GM18498 (cell line): ENCODE results near the gene ADH1B.
"Not testable (repeated sequence)": the region's sequence is repeated elsewhere in the genome, so short reads cannot be mapped to it uniquely, and the experiment has no call there.

Experiments
- ATAC-seq: cut with Tn5 transposase; IDR thresholded peaks from one replicate; pipeline ENCODE4 v1.9.1; 2021; ENCODE audit warnings: mild to moderate bottlenecking, moderate library complexity; ENCODE audit not compliant: unreplicated experiment

Gene ADH1B

DNA sequence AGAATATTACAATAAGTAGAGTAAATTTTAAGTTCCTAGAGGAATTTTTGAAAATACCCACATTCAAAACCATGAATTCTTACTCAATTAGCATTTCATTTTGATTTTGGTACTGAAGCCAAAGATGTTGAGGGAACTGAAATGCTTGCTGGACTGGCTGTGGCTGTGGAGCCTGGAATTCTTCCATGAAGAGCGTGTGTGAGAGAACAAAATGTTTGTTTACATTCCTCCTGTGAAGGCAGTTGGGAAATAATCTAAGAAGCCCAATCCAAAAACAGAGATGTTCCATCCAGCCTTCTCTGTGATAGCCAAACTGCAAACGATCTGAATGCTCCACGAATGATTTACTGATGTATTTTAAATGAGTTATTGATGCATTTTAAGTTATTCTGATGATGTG, 3.8 kb upstream of the ADH1B start:
- no peak for ATAC-seq

DNA sequence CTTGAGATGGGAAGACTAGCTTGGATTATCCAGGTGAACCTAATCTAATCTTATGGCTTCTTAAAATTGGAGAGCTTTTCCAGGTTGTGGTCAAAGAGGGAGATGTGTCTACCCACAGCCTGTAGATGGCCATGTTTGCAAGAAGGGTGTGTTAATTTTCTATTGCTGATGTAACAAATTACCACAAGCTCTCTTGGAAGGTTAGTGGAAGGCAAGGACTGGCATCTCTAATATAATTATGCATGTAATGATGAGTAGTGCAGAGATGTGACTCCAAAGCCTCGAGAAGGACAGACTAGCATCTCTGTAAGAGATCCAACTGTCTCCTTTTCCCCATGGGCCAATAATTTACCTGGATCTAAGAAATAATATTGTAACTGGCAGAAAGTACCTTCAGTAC, 3.2 kb upstream of the ADH1B start:
- no peak for ATAC-seq

DNA sequence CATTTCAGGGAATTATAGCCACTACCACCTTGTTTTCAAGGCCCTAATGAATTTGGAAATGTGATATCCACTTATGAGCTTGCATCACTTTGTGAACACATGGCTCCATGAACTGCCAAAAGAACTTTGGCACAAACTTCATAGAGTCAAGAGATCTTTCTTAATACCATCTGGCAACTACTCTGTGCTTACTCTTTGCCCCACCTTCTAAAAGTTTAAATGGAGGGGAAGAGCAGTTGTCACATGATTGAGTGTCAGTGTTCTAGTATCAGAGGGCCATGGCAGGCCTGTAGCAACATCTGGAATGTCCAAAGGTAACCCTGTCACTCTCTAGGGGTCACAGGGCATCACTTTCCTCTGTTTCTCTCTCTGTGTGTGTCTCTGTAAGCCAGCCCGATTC, 2.6 kb upstream of the ADH1B start:
- ATAC-seq: no peak

DNA sequence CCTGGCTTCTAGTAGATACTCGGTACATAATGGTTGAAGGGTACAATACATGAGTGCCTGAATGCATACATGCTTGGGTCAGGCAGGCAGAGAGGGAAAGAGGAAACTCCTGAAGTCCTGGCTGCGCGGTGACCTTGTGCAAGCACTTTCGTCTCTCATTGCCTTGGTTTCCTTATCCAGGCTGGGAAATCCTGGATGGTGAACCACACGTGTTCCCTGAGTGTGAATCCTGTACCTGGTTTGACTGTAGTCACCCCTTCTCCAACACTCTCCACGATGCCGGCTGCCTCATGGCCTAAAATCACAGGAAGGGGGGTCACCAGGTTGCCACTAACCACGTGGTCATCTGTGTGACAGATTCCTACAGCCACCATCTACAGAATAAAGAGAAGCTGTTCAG, 3.4 kb downstream of the ADH1B start:
- ATAC-seq: not testable (repeated sequence)

DNA sequence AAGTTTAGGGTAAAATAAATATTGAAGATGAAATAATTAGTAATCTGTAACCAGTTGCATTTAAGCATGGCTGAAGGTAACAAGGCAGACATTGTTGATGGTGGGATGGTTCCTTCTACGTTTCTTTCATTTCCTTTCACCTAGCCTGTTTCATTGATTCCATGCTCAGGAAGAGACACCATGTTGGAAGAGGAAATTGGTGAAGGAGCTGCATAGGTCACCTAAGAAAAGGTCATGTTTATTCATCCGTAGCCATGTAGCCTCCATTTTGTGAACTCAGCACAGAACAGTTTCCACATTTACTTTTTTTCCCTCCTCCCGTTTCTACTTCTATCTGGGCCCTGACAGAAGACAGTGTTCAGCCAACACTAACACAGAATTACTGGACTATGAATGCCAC, 3.8 kb downstream of the ADH1B start:
- ATAC-seq: no peak

DNA sequence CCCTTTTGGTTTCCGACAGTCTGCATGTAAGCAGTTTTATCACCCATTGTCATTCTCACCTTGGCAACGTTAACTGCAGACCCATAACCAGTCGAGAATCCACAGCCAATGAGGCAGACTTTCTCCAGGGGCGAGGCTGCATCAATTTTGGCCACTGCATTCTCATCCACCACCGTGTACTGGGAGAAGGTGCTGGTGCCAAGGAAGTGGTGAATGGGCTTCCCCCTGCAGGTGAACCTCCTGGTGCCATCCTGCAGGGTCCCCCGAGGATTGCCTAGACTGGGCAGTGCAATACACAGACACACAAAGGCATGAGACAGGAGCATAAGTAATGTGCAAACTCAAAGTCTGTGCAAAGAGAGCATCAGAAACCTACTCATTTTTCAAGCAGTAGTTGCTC, 5.4 kb downstream of the ADH1B start:
- no peak for ATAC-seq

DNA sequence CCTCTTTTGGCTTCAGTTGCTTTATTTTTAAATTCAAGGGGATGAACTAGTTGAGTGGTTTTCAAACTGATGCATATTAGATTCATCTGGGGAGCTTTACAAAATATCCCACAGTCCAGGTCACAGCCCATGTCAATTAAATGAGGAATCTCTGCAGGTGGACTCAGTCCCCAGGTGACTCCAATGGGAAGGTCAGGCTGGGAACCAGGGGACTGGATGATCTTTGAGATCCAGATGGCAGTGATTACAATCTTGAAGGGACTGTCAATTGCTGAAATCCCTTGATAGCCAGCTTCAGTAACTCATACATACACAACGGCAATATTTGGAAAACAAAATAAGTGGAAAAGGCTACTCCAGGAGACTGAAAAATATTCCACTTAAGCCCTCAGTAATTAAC, 7.0 kb downstream of the ADH1B start:
- no peak for ATAC-seq

DNA sequence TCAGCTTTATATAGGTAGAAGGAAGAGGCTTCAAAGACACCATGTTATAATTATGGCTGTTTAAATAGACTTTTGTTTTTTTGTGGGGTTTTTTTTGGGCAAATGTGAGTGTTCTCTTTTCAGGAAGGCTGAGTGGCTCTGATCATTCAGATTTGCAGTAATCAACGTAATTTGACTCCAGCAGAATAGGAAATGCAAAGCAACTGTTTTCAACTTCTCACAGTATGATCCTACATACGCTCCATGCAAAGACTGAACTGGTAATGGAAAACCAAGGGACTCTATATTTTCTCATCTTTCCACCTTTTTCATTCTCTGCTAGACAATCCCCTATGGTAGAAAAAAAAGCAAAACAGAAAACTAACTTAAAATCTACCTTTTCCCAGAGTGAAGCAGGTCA, 10.8 kb downstream of the ADH1B start:
- ATAC-seq: no peak

DNA sequence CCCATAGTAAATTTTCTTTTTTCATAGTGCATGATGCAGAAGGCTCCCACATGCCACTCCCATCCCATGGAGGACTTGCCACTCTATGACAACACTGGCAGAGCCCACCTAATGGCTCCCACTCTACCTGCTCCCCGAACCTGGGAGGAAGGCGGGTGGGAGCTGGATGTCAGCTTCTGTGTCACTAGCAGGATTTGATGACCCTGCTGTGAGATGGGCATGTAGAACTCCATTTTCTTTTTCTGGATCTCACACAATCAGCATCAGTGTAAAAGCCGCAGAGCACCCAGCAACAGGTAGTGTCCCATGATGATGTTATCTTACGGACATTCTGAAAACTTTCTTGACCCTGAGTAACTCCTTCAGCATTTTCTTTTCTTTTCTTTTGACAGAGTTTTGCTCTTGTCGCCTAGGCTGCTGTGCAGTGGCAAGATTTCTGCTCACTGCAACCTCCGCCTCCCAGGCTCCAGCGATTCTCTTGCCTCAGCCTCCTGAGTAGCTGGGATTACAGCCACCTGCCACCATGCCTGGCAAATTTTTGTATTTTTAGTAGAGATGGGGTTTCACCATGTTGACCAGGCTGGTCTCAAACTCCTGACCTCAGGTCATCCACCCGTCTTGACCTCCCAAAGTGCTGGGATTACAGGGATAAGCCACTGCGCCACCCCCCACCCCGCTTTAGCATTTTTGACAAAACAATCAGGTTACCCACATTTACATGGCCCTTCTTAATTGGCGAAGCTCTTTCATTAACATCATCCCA, 15.4 kb downstream of the ADH1B start:
- no peak for ATAC-seq

DNA sequence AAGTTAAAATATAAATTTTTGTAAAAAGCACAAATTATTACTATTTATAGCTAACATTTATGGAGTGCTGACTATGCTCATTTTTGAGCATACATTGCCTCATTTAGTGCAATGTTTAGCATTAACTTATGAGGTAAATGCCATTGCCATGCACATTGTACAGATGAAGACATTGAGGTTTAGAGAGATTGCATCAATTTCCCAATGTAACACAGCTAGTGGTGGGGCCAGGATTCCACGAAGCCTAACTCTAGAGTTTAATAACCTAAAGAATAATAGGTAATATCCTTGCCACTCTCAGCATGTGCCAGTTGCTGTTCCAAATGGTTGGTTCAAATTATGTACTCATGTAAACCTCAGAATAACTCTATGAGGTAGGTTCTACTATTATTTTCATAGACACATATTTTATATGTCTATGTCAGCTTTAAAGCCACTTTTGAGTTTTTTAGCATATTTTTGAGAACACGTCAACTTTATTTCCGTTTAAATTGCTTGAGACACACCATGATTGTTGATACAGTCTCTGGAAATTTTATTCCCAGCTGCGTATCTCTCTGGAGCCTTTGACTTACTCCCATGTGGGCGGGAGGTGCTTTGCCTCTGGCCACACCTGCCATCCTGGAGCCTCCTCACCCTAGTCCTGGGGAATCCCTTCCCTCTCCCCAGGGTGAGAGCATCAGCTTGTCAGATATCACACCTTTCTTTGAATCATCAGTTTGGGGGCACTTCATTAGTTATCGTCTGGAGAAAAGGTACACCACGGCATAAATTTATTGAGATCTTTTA, 19.6 kb downstream of the ADH1B start:
- ATAC-seq: no peak

DNA sequence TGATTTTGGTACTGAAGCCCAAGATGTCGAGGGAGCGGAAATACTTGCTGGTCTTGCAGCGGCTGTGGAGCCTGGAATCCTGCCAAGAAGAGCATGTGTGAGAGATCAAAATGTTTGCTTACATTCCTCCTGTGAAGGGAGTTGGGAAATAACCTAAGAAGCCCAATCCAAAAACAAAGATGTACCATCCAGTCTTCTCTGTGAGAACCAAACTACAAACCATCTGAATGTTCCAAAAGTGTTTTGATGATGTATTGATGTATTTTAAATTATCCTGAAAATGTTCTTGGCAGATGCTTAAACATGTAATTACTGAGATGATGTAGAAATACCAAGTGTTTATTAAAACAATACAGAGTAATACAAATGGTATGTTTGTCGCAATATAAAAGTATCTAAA, 20.3 kb downstream of the ADH1B start:
- no peak for ATAC-seq

DNA sequence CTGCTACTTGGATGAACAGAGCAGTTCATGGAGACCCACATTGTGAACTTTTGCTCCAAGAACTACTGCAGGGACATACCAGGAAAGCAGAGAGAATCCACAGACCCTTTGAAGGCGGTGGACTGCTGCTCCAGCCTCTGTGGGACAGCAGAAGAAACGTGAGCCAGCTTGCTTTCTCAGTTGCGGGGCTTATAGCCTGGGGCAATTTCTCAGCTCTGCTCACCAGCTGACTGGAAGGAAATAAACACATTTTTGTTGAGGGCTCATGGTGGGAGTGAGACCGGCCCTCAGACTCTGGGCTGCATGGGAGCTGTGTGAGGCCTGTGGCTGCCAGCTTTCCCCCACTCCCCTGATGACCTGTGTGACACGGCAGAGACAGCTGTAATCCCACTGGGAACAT, 27.8 kb downstream of the ADH1B start:
- ATAC-seq: no peak

DNA sequence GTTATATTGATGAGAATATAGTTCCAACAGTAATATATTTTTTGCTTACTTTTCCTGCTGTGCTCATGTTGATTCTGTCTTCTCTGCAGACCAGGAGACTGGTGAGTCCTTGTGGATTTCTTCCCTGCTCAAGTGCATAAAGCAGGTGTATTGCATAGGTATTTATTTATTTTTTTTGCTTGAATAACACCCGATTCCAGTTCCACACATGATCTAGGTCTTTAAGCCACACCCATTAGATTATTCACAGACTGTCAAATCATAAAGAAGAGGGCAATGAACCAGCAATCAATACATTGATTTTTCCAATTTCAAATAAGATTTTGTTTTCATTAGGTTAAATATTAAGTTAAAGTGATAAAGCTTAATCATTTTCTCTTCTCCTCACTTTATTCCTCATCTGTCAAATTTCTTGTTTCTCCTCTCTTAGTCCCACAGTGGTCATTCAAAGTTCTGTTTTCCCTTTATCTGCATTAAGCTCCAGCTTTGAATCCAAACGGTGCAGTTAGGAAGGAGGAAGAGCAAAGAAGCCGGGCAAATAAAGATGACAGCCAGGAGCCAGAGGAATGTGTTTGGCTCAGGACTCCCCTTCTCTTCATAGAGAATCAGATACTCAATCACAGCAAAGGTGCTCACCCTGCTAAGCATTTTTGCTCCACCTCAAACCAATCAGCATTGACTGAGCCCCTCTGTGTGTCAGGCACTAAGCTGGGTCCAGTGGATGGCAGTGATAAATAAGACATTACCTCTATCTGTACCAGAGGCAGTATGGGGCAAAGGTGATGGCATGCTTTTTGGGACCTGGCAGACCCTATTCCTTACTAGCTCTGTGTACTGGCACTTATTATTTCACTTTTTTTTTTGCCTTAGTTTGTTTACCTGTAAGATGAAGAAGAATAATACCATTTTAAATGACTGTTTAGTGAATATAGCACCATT, 30.1 kb downstream of the ADH1B start, which contains the start of gene ADH1A:
Gene ADH1A, minus strand, starts transcription at position 138 of the 939 bp plus-strand sequence. Its CDS starts 71 bp downstream, at position 67.
- ATAC-seq: no peak

DNA sequence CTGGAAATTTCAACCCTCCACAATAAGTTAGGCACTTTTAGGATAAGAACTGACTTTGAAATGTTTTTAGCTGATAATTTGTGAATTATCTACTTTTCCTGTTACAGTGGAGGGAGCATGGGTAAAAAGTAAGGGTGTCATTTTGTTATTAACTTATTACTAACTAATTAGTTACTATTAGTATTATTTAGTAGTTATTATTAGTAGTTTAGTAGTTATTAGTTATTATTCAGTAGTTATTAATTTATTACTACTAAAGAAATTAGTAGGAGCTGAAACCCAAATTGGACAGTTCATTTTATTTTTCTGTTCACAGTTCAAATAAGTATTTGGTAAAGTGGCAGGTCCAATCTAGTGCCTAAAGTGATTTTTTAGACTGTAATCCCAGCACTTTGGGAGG, 35.8 kb downstream of the ADH1B start:
- no peak for ATAC-seq

DNA sequence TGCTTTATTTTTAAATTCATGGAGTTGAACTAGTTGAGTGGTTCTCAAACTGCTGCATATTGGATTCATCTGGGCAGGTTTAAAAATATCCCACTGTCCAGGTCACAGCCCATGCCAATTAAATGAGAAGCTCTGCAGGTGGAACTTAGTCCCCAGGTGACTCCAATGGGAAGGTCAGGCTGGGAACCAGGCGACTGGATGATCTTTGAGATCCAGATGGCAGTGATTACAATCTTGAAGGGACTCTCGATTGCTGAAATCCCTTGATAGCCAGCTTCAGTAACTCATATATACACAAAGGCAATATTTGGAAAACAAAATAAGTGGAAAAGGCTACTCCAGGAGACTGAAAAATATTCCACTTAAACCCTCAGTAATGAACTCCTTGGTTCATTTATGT, 38.5 kb downstream of the ADH1B start:
- ATAC-seq: no peak

DNA sequence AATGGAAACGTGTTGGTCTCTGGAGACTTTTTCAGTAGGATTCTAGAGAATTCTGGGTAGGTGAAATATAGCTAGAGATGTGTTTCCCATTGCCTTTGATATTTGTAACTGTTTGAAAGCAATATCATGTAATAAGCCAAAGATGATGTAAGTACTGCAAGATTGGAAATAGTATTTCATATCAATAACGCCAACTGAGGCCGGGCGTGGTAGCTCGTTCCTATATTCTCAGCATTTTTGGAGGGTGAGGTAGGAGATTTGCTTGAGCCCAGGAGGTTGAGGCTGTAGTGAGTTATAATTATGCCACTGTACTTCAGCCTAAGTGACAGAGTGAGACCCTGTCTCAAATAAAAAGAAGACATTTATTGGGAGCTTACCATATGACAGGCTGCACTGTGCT, 39.9 kb downstream of the ADH1B start:
- no peak for ATAC-seq

DNA sequence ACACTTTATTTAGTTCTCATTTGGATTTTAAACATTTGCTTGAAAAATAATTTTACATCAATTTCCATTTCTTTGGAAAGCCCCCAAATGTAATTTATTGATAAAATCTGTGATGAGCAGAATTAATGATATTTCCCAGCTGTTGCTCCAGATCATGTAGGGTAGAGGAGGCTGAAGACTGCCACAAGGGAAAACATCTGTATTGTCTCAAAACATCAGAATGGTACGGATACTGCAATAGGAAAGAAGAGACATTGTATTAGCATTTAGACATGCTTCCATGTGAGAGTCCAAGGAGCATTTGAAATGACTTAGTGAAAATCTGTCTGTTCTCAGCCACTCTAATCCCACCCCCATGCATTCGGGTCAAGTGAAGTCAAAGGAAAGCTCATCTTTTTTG, 44.8 kb downstream of the ADH1B start:
- no peak for ATAC-seq

DNA sequence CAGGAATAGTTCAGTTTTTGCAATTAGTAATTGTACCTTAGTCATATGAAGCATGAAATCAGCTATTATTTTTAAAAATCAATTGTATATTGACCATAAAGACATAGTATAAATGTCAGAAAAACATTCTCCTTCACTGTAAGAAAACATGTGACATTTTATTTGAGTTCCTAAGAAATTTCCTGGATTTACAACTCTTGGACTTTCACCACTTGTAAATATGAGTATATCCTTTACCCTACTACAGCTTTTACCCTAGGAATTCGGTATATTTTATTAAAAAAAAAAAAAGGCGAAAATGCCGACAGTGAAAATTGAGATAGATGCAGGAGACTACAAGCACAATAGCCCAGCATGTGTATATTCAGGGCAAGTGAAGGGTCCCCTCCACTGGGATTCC, 45.3 kb downstream of the ADH1B start:
- ATAC-seq: no peak

DNA sequence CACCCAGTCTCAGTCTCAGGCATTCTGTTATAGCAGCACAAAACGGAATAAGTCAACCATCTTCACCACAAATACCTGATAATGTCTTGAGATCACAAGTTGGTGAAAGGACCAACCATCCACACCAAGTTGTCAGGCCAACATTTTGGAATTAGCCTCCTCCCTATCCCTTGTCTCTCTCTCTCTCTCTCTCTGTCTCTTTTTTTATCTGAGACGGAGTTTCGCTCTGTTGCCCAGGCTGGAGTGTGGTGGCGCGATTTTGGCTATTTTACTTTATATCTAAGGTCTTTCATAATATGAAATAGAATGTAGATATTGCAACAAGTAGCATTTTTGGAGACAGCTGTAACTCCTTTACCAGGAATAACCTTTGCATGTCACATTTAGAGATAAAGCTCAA, 46.2 kb downstream of the ADH1B start:
- ATAC-seq: no peak

DNA sequence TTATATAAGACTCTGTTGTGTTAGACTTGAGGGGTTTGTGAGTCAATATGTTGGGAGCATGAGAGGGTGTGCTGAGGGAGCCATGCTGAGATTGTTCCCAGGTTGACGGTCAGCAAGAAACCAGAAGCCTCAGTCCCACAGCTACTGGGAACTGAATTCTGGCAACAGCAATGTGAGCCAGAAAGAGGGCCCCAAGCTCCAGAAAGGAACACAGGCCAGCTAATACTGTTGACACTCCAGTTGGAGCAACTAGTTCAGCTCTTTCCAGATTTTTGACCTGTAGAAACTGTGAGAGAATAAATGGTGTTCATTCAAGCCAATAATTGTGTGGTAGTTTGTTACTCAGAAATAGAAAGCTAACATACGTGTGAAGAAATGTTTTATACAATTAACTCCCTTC, 47.5 kb downstream of the ADH1B start:
- no peak for ATAC-seq

DNA sequence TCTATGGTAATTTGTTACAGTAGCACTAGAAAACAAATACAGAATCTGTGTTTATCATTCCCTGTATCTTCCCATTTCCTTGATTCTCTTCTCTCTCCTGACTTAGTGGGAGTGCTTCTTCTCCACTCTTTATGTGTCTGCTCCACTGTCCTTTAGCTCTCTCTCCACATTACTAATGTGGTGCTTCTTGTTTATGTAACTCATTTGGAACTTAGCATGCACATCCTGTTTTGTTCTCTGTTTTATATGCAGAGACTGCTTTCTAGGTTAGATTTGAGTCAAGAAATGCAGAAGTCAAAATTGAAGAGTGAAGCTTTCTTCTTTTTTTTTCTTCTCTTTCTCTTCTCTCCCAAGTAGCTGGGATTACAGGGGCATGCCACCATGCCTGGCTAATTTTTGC, 56.3 kb downstream of the ADH1B start:
- no peak for ATAC-seq
